GM19240 (cell line): ENCODE measurements around the gene SYK.
"Not testable (repeated sequence)": the region's sequence is repeated elsewhere in the genome, so short reads cannot be mapped to it uniquely, and the experiment has no call there.

Source experiments
- DNase-seq: peaks from one replicate; pipeline ENCODE4 v3.0.0; 2011; ENCODE audit warnings: low spot score; ENCODE audit not compliant: insufficient read length

The SYK gene

GRCh38 chr9:90801241-90801972 is at the start of gene SYK:
SYK (plus strand) TSS chr9:90801819; CDS start chr9:90843899, 42,080 bp downstream.
- no peak for DNase-seq

- DNase-seq = not testable (repeated sequence)
Observed at GRCh38 chr9:90755514-90756371, 45.9 kb upstream of the SYK start.

GRCh38 chr9:90760577-90760976 is 41.0 kb upstream of the SYK start:
- not testable (repeated sequence) for DNase-seq

- DNase-seq = no peak
Observed at GRCh38 chr9:90766731-90767130, 34.9 kb upstream of the SYK start.

- no peak for DNase-seq
Observed at GRCh38 chr9:90767523-90768100, 34.0 kb upstream of the SYK start.

GRCh38 chr9:90770182-90770738 is 31.4 kb upstream of the SYK start:
- no peak for DNase-seq

- DNase-seq = no peak
Observed at GRCh38 chr9:90770927-90771326, 30.7 kb upstream of the SYK start.

- DNase-seq = no peak
Observed at GRCh38 chr9:90772386-90772785, 29.2 kb upstream of the SYK start.

- DNase-seq = no peak
Observed at GRCh38 chr9:90773617-90774016, 28.0 kb upstream of the SYK start.

GRCh38 chr9:90774071-90774470 is 27.5 kb upstream of the SYK start:
- DNase-seq = no peak

- DNase-seq = peak; percentile 43
Observed at GRCh38 chr9:90774682-90775081, 26.9 kb upstream of the SYK start.

GRCh38 chr9:90775657-90776056 is 26.0 kb upstream of the SYK start:
- no peak for DNase-seq

- DNase-seq = no peak
Observed at GRCh38 chr9:90778746-90779145, 22.9 kb upstream of the SYK start.

- no peak for DNase-seq
Observed at GRCh38 chr9:90783552-90783951, 18.1 kb upstream of the SYK start.

- DNase-seq = no peak
Observed at GRCh38 chr9:90783964-90784363, 17.7 kb upstream of the SYK start.

- no peak for DNase-seq
Observed at GRCh38 chr9:90787771-90788460, 13.7 kb upstream of the SYK start.

- DNase-seq = not testable (repeated sequence)
Observed at GRCh38 chr9:90788527-90788926, 13.1 kb upstream of the SYK start.

GRCh38 chr9:90789408-90789807 is 12.2 kb upstream of the SYK start:
- DNase-seq = no peak

GRCh38 chr9:90789862-90790261 is 11.8 kb upstream of the SYK start:
- no peak for DNase-seq

- DNase-seq = not testable (repeated sequence)
Observed at GRCh38 chr9:90793024-90793423, 8.6 kb upstream of the SYK start.

- no peak for DNase-seq
Observed at GRCh38 chr9:90793729-90794128, 7.9 kb upstream of the SYK start.
